GM18502 (cell line): ENCODE measurements around the gene SCN1B.
"Not testable (repeated sequence)": the region's sequence is repeated elsewhere in the genome, so short reads cannot be mapped to it uniquely, and the experiment has no call there.

ENCODE experiments used
- ATAC-seq: cut with Tn5 transposase; IDR thresholded peaks from one replicate; pipeline ENCODE4 v1.9.1; 2021; ENCODE audit warnings: mild to moderate bottlenecking; ENCODE audit not compliant: unreplicated experiment, poor library complexity

SCN1B gene

DNA sequence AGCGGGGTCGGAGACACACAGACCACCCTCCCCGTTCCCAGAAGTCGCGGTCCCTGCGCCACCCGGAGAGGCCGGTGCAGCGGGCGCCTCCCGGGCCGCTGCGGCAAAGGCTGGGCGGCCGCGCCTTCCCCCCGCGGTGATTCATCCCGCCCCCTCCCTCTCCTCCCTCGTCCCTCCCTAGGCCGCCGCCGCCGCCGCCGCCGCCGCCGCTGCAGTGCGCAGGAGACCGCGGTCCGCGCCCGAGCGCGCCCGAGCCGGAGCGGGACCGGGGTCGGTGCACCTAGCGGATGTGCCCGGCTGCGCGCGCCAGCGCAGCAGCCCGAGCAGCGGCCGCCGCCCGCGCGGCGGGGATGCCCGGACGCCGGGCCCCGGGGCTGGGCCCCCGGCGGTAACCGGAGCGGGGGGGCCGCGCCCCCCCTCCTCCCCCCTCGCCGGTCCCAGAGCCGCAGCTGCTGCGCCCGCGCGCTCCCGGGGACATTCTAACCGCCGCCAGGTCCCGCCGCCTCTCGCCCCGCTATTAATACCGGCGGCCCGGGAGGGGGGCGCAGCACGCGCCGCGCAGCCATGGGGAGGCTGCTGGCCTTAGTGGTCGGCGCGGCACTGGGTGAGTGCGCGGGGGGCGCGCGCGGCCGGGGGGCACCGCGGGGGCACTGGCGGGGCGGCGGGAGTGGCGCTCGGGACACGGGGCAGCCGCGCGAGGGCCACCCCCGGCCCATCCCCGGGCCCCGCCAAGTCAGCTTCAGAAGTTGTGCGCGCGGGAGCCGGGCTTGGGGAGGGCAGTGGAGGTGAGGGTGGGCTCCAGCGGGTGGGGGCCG is at the start of gene SCN1B:
Gene SCN1B, plus strand, starts transcription at position 214 of the 815 bp plus-strand sequence. Its CDS starts 351 bp downstream, at position 565.
- no peak for ATAC-seq

- ATAC-seq: no peak
Observed at GRCh38 chr19:34982275-34982674, 48.0 kb upstream of the SCN1B start.

DNA sequence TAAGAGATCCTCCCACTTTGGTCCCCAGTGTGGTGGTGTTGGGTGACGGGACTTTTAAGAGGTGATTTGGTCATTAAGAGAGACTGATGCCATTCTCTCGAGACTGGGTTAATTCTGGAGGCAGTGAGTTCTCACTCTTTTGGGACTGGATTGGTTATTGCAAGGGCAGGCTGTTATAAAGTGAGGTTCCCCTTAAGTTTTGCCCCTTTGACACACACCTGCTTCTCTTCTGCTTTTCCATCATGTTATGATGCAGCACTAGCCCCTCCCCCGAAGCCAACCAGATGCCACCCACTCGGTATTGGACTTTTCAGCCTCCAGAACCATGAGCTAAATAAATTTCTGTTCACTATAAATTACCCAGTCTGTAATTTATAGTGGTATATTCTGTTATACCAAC is 46.5 kb upstream of the SCN1B start:
- ATAC-seq: no peak

DNA sequence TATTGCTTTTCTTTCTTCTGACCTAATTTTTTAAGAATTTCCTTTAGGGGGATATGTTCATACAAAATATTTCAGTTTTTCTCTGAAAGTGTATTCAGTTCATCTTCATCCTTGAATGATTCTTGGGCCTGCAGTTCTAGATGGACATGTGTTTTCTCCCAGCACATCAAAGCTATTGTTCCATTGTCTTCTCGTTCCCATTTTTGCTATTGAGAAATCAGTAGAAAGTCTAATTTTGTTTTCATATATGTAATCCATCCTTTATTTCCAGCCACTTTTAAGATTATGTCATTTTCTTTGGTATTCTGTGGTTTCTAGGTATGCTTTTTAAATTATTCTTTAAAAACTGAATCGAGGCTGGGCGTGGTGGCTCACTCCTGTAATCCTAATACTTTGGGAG is 46.0 kb upstream of the SCN1B start:
- ATAC-seq: no peak

GRCh38 chr19:34985249-34986022 is 44.8 kb upstream of the SCN1B start:
- ATAC-seq: no peak

GRCh38 chr19:34988119-34988518 is 42.2 kb upstream of the SCN1B start:
- ATAC-seq: no peak

DNA sequence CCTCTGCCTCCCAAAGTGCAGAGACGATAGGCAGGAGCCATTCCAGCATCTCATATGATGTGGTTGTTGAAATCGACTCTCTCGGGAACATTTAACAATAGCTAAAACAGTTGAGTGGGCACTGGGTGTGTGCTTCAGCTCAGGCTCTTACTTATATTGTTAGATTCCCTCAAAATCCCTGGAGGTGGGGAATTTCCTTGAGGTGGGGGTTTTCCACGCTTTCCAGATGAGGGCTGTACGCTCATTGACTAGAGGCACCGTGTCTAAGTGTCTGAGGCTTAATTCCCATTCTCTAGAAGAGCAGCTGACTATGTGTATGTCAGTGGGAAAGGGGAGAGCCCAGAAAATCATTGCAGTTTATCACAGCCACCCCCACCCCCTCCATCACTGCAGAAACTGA is 41.0 kb upstream of the SCN1B start:
- ATAC-seq: no peak

- ATAC-seq: no peak
Observed at GRCh38 chr19:34990578-34991192, 39.6 kb upstream of the SCN1B start.

- ATAC-seq: no peak
Observed at GRCh38 chr19:34991542-34992333, 38.5 kb upstream of the SCN1B start.

GRCh38 chr19:34992582-34992981 is 37.7 kb upstream of the SCN1B start:
- not testable (repeated sequence) for ATAC-seq

DNA sequence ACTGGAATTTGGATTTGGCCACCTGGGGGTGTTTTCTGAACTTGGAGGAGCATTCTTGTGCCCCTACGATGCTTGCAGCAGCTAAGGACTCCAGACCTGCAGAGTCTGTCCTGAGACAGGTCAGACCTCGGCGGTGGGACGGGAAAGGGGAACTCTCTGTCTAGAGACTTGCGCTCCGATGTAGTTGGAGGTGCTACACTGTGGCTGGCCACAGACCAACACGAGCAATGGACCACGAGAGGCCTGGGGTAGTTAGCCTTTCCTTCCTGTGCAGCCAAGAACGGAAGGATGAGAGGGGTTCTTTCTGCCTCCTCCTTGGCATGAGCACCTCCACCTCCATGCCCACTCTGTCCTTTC is 36.0 kb upstream of the SCN1B start:
- ATAC-seq: no peak

DNA sequence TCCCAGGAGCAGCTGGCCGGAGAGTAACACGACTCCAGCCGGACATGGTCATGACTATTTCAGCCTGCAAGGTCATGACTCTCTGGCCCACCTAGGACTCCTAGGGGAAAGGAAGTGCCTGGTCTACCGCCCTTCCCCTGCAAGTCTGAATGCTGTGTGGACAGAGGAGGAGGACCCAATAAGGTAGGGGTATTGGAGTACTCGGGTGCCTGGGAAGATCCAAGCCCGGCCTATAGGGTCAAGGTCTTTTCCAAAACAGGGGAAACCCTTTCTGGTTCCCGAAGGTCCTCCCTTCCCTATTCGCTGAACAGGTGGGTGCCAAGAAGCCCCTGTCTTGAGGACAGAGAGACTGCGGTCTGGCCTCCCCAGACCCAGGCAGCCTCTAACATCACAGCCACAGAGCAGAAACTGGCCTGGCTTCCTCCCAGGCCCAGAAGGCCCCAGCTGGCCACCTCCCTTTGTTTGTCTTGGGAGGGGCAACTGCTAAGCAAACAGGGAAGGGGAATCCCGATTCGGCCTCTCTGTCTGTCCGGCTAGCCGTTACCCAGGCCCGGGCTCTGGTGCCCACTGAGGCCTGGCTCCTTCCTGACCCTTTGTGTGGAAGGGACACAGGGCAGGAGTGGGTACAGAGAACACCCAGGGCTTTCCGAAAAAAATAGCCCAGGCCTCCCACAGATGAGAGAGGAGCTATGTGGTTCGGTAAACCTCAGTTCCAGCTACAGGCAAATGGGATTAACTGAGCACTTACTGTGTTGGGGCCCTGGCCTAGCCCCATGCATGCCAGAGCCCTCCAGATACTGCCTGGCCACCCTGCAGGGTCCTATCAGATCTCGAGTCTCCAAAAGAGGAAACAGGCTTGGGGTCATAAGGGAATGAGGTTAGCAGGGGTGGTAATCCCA is 35.4 kb upstream of the SCN1B start:
- no peak for ATAC-seq

DNA sequence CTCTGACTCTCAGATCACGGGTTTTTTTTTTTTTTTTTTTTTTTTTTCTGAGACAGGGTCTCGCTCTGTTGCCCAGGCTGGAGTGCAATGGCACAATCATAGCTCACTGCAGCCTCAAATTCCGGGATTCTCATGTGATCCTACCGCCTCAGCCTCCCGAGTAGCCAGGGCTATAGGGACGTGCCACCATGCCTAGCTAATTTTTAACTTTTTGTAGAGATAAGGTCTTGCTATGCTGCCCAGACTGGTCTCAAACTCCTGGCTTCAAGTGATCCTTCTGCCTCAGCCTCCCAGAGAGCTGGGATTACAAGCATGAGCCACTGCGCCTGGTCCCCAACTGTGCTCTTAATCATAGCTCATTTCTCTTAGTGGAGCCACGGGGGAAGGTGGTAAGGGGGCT is 34.7 kb upstream of the SCN1B start:
- no peak for ATAC-seq

GRCh38 chr19:34997071-34997617 is 33.1 kb upstream of the SCN1B start:
- no peak for ATAC-seq

DNA sequence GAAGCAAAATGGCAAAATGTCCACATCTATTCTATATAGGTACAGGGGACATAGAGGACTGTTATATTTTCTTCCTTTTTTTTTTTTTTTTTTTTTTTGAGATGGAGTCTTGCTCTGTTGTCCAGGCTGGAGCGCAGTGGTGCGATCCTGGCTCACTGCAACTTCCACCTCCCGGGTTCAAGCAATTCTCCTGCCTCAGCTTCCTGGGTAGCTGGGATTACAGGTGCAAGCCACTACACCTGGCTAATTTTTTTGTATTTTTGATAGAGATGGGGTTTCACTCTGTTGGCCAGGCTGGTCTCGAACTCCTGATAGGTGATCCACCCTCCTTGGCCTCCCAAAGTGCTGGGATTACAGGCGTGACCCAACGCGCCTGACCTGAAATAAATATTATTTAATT is 32.0 kb upstream of the SCN1B start:
- ATAC-seq: not testable (repeated sequence)

GRCh38 chr19:34998777-34999497 is 31.3 kb upstream of the SCN1B start:
- no peak for ATAC-seq

DNA sequence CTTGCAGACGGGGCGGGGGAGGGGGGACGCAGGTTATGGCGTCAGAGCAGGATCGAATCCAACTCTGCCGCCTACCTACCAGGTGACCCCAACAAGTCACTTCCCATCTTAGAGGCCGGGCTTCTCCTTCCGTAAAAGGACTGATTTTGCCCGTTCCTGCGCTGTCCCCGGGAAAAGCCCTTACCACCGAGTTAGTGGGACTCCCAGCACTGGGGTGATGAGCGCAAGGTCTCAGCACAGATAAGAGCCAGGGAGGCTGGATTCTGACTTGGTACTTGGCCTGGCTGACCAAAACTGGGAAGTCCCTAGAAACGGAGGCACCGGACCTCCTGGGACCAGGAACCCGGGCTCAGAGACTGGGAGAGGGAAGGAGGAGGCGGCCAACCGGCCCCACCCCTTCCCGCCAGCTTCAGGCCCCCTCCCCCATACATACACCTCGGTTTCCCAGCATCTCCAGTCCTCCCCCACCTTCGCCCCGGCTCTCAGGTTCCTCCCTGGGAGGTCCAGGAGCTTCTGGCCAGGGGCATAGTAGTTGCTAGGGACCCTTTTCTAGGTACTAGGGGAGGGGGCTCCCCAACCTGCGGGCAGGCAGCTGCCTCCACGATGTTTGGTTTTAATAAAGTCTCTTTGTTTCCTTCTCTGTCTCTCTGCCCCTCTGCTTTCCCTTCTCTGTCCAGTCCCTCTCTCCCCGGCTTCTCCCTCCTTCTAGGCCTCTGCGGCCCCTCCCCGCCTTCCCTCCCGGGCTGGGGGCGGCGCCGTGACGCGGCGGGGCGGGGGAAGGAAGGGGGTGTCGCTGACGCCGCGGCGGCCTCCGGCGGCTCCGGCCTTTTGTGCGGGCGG is 30.6 kb upstream of the SCN1B start, which contains the start of gene GRAMD1A:
Gene GRAMD1A, plus strand, starts transcription at position 826 of the 840 bp plus-strand sequence. CDS start 156 bp downstream, outside the sequence.
- peak; percentile 59 for ATAC-seq

- ATAC-seq: no peak
Observed at GRCh38 chr19:35000338-35000646, 30.0 kb upstream of the SCN1B start.
